Measurements from ENCODE around the gene FRMPD2.
A peak's percentile ranks its signal among the peaks of the same experiment; 100 is the strongest.

FRMPD2 gene

GRCh38 chr10:48274636-48275035 lies at the start of gene FRMPD2:
TSS of gene FRMPD2 (minus strand) at chr10:48274696. CDS start at chr10:48274567, 129 bp downstream.
- peak; percentile 40 for DNase-seq (ENCODE audit: low read depth, low spot score)

DNA sequence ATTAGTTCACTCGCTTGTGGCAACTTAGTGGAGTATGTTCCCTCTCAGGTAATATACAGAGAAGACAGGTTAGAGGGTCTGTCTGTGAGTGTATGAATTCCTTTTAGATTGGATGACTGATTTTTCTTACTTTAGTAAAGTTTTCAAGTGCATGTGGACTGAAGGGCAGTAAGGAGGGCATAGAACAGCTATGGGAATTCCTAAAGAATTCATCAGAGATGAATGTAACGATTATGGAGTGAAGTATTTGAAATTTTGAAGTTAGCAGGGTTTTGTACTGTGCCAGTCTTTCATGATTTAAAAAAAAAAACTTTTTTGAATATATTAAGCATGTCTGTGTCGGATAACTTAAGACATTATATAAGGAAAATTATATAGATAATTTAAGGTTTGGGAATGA lies 47.5 kb upstream of the FRMPD2 start:
- no peak for DNase-seq (ENCODE audit: low read depth, low spot score)

DNA sequence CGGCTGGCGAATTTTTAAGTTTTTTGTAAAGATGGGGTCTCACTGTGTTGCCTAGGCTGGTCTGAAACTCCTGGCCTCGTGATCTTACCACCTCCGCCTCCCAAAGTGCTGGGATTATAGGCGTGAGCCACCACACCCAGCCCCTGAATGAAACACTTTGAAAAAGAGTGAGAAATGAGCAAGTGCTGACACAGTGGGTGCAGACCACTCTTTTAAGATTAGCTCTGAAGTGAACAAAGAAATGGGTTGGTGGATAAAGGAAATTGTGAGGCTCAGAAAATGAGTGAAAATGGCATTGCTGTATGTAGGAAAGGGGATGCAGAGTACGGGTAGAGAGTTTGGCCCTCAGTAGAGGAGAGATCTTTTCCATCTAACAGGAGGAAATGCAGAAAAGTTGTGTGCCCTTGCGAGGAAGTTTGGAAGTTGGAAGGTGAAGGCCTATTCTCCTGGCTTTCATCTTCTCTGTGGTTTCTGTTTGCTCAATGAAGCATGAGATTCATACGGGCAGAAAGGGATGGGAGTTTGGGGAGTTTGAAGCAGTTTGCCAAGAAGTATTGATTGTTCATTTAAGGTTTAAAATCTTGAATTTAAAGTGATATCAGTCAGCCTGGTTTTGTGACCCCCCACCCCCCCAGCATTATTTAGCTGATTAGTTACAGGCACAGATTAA lies 43.0 kb upstream of the FRMPD2 start:
- DNase-seq (ENCODE audit: low read depth, low spot score), result no peak

GRCh38 chr10:48316236-48316635 lies 41.7 kb upstream of the FRMPD2 start:
- DNase-seq (ENCODE audit: low read depth, low spot score), result no peak

- DNase-seq (ENCODE audit: low read depth, low spot score), result no peak
These were observed 39.6 kb upstream of the FRMPD2 start for GRCh38 chr10:48314107-48314506.

GRCh38 chr10:48309711-48310226 lies 35.3 kb upstream of the FRMPD2 start:
- no peak for DNase-seq (ENCODE audit: low read depth, low spot score)

DNA sequence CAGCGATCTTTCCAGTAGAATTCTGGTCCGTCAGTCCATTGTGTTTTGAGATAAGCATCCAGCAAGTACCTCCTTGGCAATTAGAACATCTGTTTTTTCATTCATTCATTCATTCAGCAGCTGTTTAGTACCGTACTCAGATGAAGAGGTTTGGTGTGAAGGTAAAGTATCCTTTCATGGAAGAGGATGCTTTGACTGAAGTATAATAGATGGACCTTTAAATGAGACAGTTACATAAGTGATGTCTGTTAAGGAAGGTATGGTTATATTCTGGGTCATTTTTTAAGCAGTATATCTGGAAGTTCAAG lies 33.2 kb upstream of the FRMPD2 start:
- no peak for DNase-seq (ENCODE audit: low read depth, low spot score)

DNA sequence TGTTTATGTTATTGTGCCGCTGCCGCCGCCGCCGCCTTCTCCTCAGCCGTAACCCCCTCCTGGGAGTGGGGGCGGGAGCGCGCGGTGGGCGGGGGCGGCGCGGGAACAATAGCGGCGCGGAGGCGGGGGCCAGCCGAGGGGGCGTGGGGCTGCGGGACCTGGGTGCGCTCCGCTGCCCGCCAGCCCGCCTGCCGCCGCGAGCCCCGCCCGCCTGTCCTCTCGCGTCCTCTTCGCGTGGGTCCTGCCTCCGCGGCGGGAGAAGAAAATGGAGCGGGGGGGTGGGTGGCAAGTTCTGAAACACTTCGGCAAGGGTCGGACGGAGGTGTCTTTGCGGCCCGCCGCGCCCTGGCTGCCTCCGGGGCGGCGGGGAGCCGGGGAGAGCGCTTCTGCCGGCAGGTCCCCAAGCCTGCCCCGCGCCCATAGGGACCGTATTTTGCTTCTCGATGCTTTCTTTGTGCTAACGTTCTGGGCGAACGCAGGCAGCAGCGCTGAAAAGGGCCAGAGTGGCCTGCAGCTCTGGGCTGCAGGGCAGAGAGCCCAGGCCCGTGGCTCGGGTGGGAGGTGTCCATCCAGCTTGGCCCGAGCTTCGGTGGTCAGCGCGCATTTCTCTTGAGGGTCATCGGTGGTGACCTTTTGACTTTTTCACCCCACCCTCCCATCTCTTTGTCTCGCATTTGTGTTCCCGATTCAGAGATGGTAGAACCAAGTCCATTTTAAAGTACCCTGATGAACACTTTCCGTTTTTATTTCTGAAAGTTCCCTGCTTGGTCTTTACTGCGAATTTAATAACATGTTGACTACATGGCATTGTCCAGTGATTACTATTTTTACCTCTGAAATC lies 32.6 kb upstream of the FRMPD2 start:
- peak; percentile 54 for DNase-seq (ENCODE audit: low read depth, low spot score)

DNA sequence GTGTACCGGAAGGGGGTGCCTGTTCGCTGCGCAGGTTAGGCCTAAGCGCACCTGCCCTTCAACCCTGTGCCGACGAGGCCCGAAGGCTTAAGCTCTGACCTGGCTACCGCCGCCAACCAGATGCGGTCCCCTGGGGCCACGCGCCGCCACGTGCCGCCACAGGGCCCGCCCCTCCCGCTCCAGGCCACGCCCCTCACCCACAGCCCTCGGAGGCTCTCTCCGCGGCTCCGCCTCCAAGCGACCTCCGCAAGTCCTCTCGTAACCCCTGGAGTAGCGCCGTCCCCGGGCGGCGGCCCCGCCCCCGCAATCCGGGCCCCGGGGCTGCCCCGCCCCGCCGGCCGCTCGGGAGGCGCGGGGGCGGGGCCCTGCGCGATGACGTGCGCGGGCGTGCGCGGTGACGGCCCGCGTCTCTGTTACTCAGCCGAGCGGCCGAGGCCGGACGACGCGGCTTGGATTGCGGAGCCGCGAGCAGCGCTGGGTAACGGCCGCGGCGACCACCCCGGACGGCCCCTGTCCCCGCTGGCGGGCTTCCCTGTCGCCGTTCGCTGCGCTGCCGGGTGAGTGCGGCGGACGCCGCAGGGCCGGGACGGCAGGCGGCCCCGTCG lies 31.9 kb upstream of the FRMPD2 start, which contains the start of gene MAPK8:
Gene MAPK8 (plus strand): TSS at position 413 of the 605 bp plus-strand sequence. CDS start 94,984 bp downstream, outside the sequence.
- DNase-seq (ENCODE audit: low read depth, low spot score), result peak; percentile 95

GRCh38 chr10:48305905-48306264 lies 31.4 kb upstream of the FRMPD2 start:
- no peak for DNase-seq (ENCODE audit: low read depth, low spot score)

GRCh38 chr10:48302515-48303476 lies 28.3 kb upstream of the FRMPD2 start:
- no peak for DNase-seq (ENCODE audit: low read depth, low spot score)

- DNase-seq (ENCODE audit: low read depth, low spot score), result no peak
These were observed 26.1 kb upstream of the FRMPD2 start for GRCh38 chr10:48300556-48300955.

- DNase-seq (ENCODE audit: low read depth, low spot score), result no peak
These were observed 25.2 kb upstream of the FRMPD2 start for GRCh38 chr10:48299692-48300091.

- DNase-seq (ENCODE audit: low read depth, low spot score), result no peak
These were observed 24.6 kb upstream of the FRMPD2 start for GRCh38 chr10:48299066-48299465.

- no peak for DNase-seq (ENCODE audit: low read depth, low spot score)
These were observed 22.1 kb upstream of the FRMPD2 start for GRCh38 chr10:48296576-48297098.

GRCh38 chr10:48294431-48294830 lies 19.9 kb upstream of the FRMPD2 start:
- no peak for DNase-seq (ENCODE audit: low read depth, low spot score)

DNA sequence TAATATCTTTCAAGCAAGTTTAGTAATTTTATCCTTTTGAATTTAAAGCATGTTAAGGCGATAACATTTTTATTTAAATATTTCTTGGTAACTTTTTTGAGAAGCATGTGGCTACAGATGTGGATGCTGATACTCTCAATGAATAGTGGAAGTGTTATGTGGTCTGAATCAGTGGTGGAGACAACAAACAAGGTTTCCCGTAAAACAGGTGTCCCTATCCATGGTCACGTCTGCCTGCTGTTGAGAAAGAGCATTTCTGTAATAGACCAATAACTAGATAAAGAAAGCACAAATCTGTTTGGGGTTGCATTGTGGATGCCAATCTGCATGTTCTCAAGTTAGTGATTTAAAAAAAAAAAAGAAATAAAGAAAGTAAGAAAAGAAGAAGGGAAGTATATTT lies 18.1 kb upstream of the FRMPD2 start:
- no peak for DNase-seq (ENCODE audit: low read depth, low spot score)

GRCh38 chr10:48291190-48291589 lies 16.7 kb upstream of the FRMPD2 start:
- DNase-seq (ENCODE audit: low read depth, low spot score), result no peak

- no peak for DNase-seq (ENCODE audit: low read depth, low spot score)
These were observed 15.8 kb upstream of the FRMPD2 start for GRCh38 chr10:48290286-48290685.

GRCh38 chr10:48289501-48290238 lies 15.2 kb upstream of the FRMPD2 start:
- peak; percentile 82 for DNase-seq (ENCODE audit: low read depth, low spot score)

All from ELF-1 (cell line).